IPS-18c (cell line): ENCODE data around the gene KRTAP4-8.

ENCODE experiments used
- H3K4me3 ChIP-seq: 2 replicates; pipeline ENCODE4 v1.7.0; 2013; ENCODE audit warnings: low read depth, mild to moderate bottlenecking, low read length, moderate library complexity; ENCODE audit not compliant: insufficient read depth
- H3K9me3 ChIP-seq: one replicate; pipeline ENCODE4 v1.6.1; 2013; ENCODE audit warnings: mild to moderate bottlenecking, low read length, moderate library complexity; ENCODE audit not compliant: control insufficient read depth, insufficient read depth

KRTAP4-8 gene

DNA sequence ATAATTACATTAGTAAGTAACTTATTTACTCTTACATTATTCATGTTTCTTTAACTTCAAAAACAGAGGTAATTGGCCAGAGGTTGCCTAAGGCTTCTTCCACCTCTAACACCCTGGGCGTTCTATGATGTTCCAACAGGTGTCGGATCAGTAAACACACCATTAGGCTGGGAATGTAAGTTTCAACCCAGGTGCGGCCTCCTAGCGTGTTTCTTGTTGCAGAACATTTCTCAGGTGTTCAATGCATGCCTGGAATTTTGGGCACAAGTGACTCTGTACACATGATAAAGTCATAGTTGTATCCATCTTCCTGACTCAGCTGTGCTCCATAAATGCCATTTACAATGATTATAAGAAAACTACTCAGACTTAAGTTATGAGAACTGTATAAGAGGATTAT, 43.9 kb downstream of the KRTAP4-8 start:
- H3K9me3 ChIP-seq = no peaks in the 10 kb centered on the region
- no peak overlapping the region for H3K4me3 ChIP-seq

DNA sequence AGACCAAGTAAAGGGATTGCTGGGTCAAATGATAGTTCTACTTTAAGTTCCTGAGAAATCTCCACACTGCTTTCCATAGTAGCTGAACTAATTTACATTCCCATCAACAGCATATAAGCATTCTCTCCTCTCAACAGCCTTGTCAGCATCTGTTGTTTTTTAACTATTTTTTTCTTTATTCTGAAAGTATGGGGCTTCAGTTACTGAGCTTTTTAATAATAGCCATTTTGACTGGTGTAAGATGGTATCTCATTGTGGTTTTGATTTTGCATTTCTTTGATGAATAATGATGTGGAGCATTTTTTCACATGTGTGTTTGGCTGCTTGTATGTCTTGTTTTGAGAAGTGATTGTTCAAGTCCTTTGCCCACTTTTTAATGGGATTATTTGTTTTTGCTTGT, 45.4 kb downstream of the KRTAP4-8 start:
- H3K9me3 ChIP-seq = no peaks in the 10 kb centered on the region
- H3K4me3 ChIP-seq = no peak overlapping the region

- Histone ChIP-seq H3K9me3 (no peaks in the 10 kb centered on the region), H3K4me3 (no peak overlapping the region)
Observed at GRCh38 chr17:41049110-41049509, 48.8 kb downstream of the KRTAP4-8 start.

DNA sequence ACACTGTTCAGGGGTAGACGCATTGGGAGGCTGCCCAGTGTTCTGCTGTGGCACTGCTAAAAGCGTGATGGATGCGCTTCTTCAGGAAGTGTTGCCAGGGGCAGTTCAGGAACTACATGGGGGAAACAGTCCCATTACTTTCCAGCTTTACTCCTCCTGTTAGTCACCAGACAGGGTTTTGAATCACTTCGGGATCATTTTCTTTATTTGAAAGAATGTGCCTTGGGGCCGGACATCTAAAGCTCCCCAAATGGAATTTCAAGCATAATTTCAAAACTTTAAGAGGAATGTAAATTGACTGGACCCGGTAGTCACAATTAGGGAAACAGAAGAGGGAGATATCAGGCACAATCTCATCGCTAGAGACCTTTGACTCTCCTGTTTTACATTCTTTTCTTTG, 49.5 kb downstream of the KRTAP4-8 start:
- H3K9me3 ChIP-seq = no peaks in the 10 kb centered on the region
- no peak overlapping the region for H3K4me3 ChIP-seq
